GM21423 (cell line): ENCODE data around the gene GNG2.

Experiments used
- ATAC-seq: cut with Tn5 transposase; IDR thresholded peaks from one replicate; pipeline ENCODE4 v1.9.1; 2021; ENCODE audit warnings: mild to moderate bottlenecking, moderate library complexity; ENCODE audit not compliant: unreplicated experiment

GNG2 gene

GRCh38 chr14:51989293-51990234, 129.2 kb downstream of the GNG2 start, which contains the start of gene RTRAF:
Gene RTRAF (plus strand): TSS chr14:51989546. CDS start chr14:51989640, 94 bp downstream.
- ATAC-seq: peak; percentile 96

- no peak for ATAC-seq
These were observed 130.1 kb downstream of the GNG2 start for GRCh38 chr14:51990488-51990887.

DNA sequence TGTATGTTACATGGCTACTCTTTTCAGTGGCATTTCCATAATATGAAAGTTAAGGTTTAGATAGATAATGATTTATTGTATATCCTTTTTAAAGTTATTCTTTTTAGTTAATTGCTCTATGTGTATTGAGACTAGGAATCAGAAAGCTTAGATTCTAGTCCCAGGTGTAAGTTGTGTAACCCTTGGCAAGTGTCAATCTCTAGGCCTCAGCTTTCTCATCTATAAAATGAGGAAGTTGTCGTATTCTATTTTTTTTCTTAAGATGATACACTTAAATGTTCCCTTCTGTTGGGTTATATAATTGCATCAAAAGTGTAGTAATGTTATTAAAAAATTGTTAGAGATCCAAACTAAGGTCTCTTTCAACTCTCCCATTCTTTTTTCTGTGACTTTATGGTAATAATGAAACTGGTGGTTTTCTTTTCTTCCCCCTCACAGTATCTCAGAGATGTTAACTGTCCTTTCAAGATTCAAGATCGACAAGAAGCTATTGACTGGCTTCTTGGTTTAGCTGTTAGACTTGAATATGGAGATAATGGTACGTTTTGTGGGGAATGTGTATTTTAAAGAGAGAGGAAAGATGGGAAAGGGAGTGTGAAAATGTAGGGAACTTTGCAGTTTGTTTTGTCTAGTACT, 133.0 kb downstream of the GNG2 start:
- ATAC-seq: no peak

GRCh38 chr14:51996148-51996746, 135.8 kb downstream of the GNG2 start:
- ATAC-seq: no peak

- ATAC-seq: no peak
These were observed 137.9 kb downstream of the GNG2 start for GRCh38 chr14:51998348-51998747.

DNA sequence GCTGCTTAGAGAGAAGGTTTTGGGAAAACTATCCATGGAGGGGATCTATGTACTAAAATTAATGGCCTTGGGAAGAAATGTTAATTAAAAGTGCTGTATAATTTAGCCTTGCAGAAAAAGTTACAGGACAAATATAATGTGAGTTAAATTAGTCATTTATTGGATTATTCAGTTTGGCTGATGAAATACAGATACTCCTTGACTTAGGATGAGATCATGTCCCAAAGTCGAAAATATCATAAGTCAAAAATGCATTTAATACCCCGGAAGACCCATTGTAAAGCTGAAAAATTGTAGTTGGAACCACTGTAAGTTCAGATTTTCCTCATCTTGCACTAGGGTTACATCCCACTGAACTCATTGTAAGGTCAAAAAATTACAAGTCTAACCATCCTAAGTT, 138.7 kb downstream of the GNG2 start:
- ATAC-seq: no peak

GRCh38 chr14:52000019-52000582, 139.7 kb downstream of the GNG2 start:
- no peak for ATAC-seq

DNA sequence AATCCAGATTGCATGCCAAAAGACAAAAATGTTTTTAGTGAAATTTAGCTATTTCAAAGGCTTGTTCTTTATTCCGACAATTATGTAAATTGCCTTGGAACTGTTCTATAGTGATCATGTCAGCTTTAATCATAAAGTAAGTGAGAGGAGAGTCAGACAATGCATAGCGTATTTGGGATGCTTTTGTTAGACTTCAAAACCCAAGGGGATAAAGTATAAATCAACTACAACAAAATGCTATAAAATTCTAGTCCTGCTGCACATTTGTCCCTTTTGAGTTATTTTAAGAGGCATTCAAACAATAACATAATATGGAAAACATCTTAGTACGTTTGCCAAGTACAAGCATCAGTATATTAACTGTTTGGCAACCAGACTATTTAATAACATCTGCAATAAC, 140.3 kb downstream of the GNG2 start:
- ATAC-seq: no peak

- ATAC-seq: no peak
These were observed 142.1 kb downstream of the GNG2 start for GRCh38 chr14:52002542-52002941.

GRCh38 chr14:52003324-52003723, 142.9 kb downstream of the GNG2 start:
- ATAC-seq: no peak

DNA sequence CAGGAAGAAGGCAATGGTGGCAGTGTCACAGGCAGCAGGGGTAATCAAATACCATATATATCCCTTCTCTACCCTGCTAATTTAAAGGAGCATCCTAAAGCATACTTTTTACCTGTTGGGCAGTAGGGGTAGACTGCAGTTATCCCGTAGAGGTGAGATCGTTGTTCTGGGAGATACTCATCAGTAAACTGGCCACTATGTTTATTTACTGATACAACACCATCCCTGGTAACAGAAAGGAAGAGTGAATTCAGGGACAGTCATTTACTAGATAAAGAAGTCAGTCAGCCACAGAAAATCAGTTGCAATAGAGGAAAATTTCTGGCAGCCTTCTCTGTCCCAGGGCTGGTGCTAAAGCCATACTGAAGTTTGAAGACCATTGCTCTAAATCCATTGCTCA, 145.2 kb downstream of the GNG2 start:
- ATAC-seq: no peak

DNA sequence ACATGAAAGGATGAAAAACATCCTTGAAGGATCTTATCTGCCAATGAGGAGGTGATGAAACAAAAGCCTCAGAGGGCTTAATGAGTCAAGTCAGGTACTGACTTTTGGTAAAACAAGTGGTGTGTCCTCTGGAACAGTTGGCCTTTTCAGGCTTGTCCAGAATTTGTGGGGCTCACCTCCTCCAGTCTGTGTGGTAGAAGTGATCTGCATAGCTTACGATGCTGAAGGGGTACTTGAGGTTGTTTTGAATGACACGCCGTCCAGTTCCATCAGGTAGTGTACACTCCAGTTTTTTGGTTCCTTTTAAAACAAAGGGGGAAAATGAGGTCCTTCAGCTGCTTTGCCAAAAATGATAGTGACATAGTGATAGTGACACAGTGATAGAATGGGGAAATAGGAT, 145.9 kb downstream of the GNG2 start:
- ATAC-seq: no peak

DNA sequence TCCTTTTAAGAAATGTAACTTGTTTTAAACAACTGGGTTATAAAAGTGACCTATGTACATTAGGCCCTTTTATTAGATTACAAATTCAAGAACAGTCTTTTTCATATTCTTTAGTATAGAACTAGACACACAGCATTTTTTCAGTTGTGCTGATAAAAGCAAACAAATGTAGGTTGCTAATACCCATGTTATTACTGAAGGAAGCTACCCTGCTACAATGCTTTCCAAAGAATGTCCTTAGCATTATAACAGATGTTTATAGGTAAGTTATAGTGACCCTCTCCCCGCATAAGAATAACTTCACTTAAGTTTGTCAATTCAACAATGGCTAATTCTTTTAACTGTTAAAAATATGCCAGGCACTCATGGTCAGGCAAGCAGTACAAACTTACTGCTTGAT, 146.8 kb downstream of the GNG2 start:
- no peak for ATAC-seq

- no peak for ATAC-seq
These were observed 147.2 kb downstream of the GNG2 start for GRCh38 chr14:52007637-52008036.

GRCh38 chr14:52008136-52008535, 147.7 kb downstream of the GNG2 start:
- ATAC-seq: no peak

DNA sequence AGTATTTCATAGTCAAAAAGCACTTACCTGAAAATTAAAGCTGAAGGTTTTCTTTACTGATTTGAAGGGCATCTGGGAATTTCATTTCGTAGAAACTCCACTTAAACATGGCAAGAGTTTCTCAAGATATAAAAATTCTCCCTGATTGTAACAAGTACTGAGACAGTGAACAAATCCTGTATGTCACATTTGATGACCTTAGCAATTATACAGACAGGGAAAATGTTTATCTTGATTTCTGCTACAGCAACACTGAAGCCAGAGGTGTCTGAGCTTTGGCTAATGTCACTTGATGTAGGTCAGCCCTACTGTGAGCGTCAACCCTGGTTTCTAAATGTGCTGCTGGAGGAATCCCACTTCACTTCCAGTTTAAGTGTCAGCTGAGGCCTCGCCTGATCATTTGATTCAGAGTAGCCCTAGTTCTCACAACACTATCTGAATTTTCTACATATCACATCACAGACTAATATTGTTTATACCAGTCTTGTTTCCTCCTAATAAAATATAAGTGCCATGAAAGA, 149.8 kb downstream of the GNG2 start:
- ATAC-seq: no peak

- ATAC-seq: no peak
These were observed 151.1 kb downstream of the GNG2 start for GRCh38 chr14:52011523-52011922.

- ATAC-seq: no peak
These were observed 152.2 kb downstream of the GNG2 start for GRCh38 chr14:52012635-52013034.

- ATAC-seq: no peak
These were observed 153.7 kb downstream of the GNG2 start for GRCh38 chr14:52013984-52014600.

- ATAC-seq: no peak
These were observed 154.3 kb downstream of the GNG2 start for GRCh38 chr14:52014601-52015267.
